Measurements from ENCODE around the gene NMS.

DNA sequence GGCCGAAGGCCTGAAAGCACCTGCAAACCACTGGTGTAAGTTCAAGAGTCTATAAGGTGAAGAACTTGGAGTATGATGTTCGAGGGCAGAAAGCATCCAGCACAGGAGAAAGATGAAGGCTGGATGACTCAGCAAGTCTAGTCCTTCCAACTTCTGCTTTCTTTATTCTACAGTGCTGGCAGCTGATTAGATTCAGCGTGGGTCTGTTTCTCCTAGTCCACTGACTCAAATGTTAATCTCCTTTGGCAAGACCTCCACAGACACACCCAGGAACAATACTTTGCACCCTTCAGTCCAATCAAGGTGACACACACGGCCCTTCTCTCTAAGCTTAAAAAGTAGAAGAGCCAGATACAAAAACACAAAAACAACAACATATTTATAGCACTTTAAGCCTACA, 43.4 kb downstream of the NMS start:
- TF ChIP-seq, protein P1, sequence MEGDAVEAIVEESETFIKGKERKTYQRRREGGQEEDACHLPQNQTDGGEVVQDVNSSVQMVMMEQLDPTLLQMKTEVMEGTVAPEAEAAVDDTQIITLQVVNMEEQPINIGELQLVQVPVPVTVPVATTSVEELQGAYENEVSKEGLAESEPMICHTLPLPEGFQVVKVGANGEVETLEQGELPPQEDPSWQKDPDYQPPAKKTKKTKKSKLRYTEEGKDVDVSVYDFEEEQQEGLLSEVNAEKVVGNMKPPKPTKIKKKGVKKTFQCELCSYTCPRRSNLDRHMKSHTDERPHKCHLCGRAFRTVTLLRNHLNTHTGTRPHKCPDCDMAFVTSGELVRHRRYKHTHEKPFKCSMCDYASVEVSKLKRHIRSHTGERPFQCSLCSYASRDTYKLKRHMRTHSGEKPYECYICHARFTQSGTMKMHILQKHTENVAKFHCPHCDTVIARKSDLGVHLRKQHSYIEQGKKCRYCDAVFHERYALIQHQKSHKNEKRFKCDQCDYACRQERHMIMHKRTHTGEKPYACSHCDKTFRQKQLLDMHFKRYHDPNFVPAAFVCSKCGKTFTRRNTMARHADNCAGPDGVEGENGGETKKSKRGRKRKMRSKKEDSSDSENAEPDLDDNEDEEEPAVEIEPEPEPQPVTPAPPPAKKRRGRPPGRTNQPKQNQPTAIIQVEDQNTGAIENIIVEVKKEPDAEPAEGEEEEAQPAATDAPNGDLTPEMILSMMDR (IDR thresholded peaks at IDR 0.05) = no peak
- TF ChIP-seq POLR2AphosphoS5 (IDR thresholded peaks at IDR 0.05) (no peak), EP300 (IDR thresholded peaks at IDR 0.05) (no peak), POLR2A (IDR thresholded peaks at IDR 0.05) (no peak)
